Uterus (tissue), 4 donors: Measurements from ENCODE around the gene C20orf141. TPM values are rescaled to one million over a fixed set of nuclear protein-coding genes. Genes with fewer than 3 reads are reported as not detected.
A peak's percentile ranks its signal among the peaks of the same experiment; 100 is the strongest.
"Not testable (repeated sequence)": the region's sequence is repeated elsewhere in the genome, so short reads cannot be mapped to it uniquely, and the experiment has no call there.

ENCODE experiments used
- DNase-seq, 2 donors: peaks; one replicate each; pipeline ENCODE4 v3.0.0-alpha.2; 2019 to 2020
- H3K27ac ChIP-seq, 2 donors: fragments of 200-600 bp; sonication (generic); 1 replicate in 1 of 2; 2 replicates in 1 of 2; pipeline ENCODE4 v1.5.1; 2016 to 2018
- H3K27me3 ChIP-seq, 2 donors: fragments of 200-600 bp; sonication (generic); one replicate each; pipeline ENCODE4 v1.5.1; 2018 to 2019; ENCODE audit warnings: control low read depth in 1 of 2
- H3K36me3 ChIP-seq, 2 donors: fragments of 200-600 bp; sonication (generic); one replicate each; pipeline ENCODE4 v1.5.1; 2019; ENCODE audit warnings: control low read depth in 1 of 2
- H3K4me1 ChIP-seq, 2 donors: fragments of 200-600 bp; sonication (generic); one replicate each; pipeline ENCODE4 v1.5.1; 2018 to 2019; ENCODE audit warnings: control low read depth in 1 of 2
- H3K4me3 ChIP-seq, 2 donors: fragments of 200-600 bp; sonication (generic); 1 replicate in 1 of 2; 2 replicates in 1 of 2; pipeline ENCODE4 v1.5.1; 2018 to 2019; ENCODE audit warnings: mild to moderate bottlenecking in 1 of 2
- H3K9me3 ChIP-seq, 2 donors: fragments of 200-600 bp; sonication (generic); one replicate each; pipeline ENCODE4 v1.5.1; 2019; ENCODE audit warnings: control low read depth in 1 of 2
- CTCF ChIP-seq, 4 experiments: fragments of 200-600 bp in 2 of 4; fragments of 450-650 bp in 2 of 4; sonication (generic) in 2 of 4; IDR thresholded peaks; one replicate each; pipeline ENCODE4 v1.5.1; 2016 to 2019; ENCODE audit warnings: antibody characterized with exemption in 4 of 4, mild to moderate bottlenecking in 2 of 4, moderate library complexity in 1 of 4
- POLR2A ChIP-seq, 2 donors: fragments of 450-650 bp; IDR thresholded peaks; one replicate each; pipeline ENCODE4 v1.6.1; 2016; ENCODE audit warnings: antibody characterized with exemption in 2 of 2, mild to moderate bottlenecking in 1 of 2, moderate library complexity in 1 of 2
- intact Hi-C: fragments of 100-400 bp; cut with DNase I; formaldehyde crosslinking; loops from one replicate; pipeline ENCODE4 v1.15.1; 2023; ENCODE audit warnings: low total_unique reads
- total RNA-seq, 4 donors: library from RNA; depleted of rRNA in 3 of 4; stranded (reverse); fragments of >200 nt in 3 of 4; gene quantifications; one replicate each; pipeline versions ENCODE4 v1.1.0 to v1.2.4, GENCODE V29; 2014 to 2023
- donor health status: DM: yes; HTN: yes; CAD: no.

The C20orf141 gene
- total RNA-seq: not detected

- peaks cover 0 to 13% of the 10 kb centered on the region in 2 donors for H3K4me1 ChIP-seq
- no peak for TF ChIP-seq CTCF (IDR thresholded peaks at IDR 0.05)
- no peak for TF ChIP-seq POLR2A (IDR thresholded peaks at IDR 0.05)
- peak within 1 kb of the TSS; percentile 62 to 89 for H3K27ac ChIP-seq
- peak; percentile 63 to 87 for DNase-seq
- intact Hi-C loops: no loop called here
- no peaks in the 10 kb centered on the region for H3K9me3 ChIP-seq
- no peaks in the 10 kb centered on the region for H3K36me3 ChIP-seq
- H3K27me3 ChIP-seq: no peaks in the 10 kb centered on the region
- H3K4me3 ChIP-seq: no peak within 1 kb of the TSS
Observed at GRCh38 chr20:2814587-2815051, at the start of gene C20orf141. TSS of gene C20orf141 (plus strand) at chr20:2814987. CDS start at chr20:2815185, 198 bp downstream.

- peaks cover 0 to 5% of the 10 kb centered on the region in 2 donors for H3K4me1 ChIP-seq
- DNase-seq: peak in 1 of 2 donors; percentile 37
- no peaks in the 10 kb centered on the region for H3K9me3 ChIP-seq
- intact Hi-C loops: no loop called here
- H3K4me3 ChIP-seq: no peak overlapping the region
- no peaks in the 10 kb centered on the region for H3K36me3 ChIP-seq
- TF ChIP-seq POLR2A (IDR thresholded peaks at IDR 0.05): no peak
- H3K27me3 ChIP-seq: no peaks in the 10 kb centered on the region
- H3K27ac ChIP-seq: no peak overlapping the region
Observed at GRCh38 chr20:2767768-2768631, 46.8 kb upstream of the C20orf141 start.

- DNase-seq: no peak
- no peaks in the 10 kb centered on the region for H3K9me3 ChIP-seq
- peaks cover 0 to 5% of the 10 kb centered on the region in 2 donors for H3K4me1 ChIP-seq
- H3K27ac ChIP-seq: no peak overlapping the region
- H3K27me3 ChIP-seq: no peaks in the 10 kb centered on the region
- no peak overlapping the region for H3K4me3 ChIP-seq
- TF ChIP-seq CTCF (IDR thresholded peaks at IDR 0.05): no peak
- TF ChIP-seq POLR2A (IDR thresholded peaks at IDR 0.05): no peak
- H3K36me3 ChIP-seq: no peaks in the 10 kb centered on the region
- intact Hi-C loops: no loop called here
Observed at GRCh38 chr20:2768632-2769015, 46.2 kb upstream of the C20orf141 start.

GRCh38 chr20:2770091-2770490 is 44.7 kb upstream of the C20orf141 start:
- intact Hi-C loops, DNase-seq: not testable (repeated sequence)

GRCh38 chr20:2771631-2772080 is 43.1 kb upstream of the C20orf141 start:
- no peak overlapping the region for H3K4me3 ChIP-seq
- peaks cover 0 to 5% of the 10 kb centered on the region in 2 donors for H3K4me1 ChIP-seq
- no peaks in the 10 kb centered on the region for H3K27me3 ChIP-seq
- no peaks in the 10 kb centered on the region for H3K9me3 ChIP-seq
- intact Hi-C loops: no loop called here
- TF ChIP-seq POLR2A (IDR thresholded peaks at IDR 0.05) (no peak), CTCF (IDR thresholded peaks at IDR 0.05) (no peak)
- no peaks in the 10 kb centered on the region for H3K36me3 ChIP-seq
- no peak for DNase-seq
- no peak overlapping the region for H3K27ac ChIP-seq

More at GRCh38 chr20:2770091-2770490, 44.7 kb upstream of the C20orf141 start:
- H3K36me3 ChIP-seq, H3K9me3 ChIP-seq, H3K4me3 ChIP-seq, H3K4me1 ChIP-seq, H3K27me3 ChIP-seq, H3K27ac ChIP-seq: not testable (repeated sequence)

- intact Hi-C loops: no loop called here
- H3K9me3 ChIP-seq: no peaks in the 10 kb centered on the region
- H3K27me3 ChIP-seq: no peaks in the 10 kb centered on the region
- no peaks in the 10 kb centered on the region for H3K4me1 ChIP-seq
- no peak overlapping the region for H3K4me3 ChIP-seq
- DNase-seq: no peak
- H3K36me3 ChIP-seq: no peaks in the 10 kb centered on the region
- no peak overlapping the region for H3K27ac ChIP-seq
- no peak for TF ChIP-seq POLR2A (IDR thresholded peaks at IDR 0.05)
- no peak for TF ChIP-seq CTCF (IDR thresholded peaks at IDR 0.05)
Observed at GRCh38 chr20:2773812-2774211, 41.0 kb upstream of the C20orf141 start.
